ENCODE results near the gene UCP2. TPM values are rescaled to one million over a fixed set of nuclear protein-coding genes. Genes with fewer than 3 reads are reported as not detected.

Gene UCP2
- total RNA-seq, 2 experiments from 2014 or later, result 467 to 468 TPM

DNA sequence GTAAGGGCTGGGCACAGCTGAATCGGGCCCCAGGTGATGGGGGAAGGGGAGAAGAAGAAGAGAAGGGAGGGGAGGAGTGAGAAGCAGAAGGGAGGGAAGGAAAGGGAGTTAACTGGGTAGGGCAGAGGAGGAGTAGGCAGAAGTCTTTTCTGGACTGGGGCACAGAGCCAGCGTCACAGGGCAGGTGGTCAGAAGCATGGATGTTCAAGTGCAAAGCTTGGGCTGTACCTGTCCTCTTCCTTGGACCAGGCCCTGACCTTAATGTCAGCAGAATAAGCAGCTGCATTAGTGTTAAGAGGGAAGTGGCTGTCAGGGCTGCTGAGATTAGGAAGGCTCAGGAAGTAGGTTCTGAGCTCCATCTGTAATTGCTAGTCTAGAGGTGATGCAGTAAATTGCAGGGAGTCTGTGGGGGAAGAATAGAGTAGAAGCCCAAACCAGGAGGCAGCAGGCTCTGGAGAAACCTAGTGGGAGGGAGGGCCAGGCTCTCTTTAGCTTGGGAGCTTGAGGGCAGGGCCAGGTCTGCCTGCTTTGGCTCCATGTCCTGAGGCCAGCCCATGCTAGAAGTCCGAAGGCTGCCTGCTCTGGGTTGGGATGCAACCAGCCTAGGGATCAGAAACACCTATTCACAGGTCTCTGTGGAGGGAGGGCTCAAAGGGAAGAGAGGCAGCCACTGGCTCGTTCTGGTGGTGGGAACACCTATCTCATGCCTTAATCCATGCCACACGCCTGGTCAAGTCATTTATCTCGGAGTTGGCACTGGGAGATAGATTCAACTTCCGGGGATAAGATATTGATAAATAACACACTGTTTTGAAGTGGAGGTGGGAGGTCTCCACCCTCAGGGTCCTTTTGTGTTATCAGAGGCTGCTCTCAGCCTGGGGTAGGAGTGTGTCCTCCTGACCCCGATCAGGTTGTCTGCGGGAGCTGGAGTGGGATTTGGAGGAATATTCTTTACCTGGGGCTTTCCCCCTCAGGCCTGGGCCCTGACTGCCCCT, 28.0 kb upstream of the UCP2 start:
- no peaks in the 10 kb centered on the region for H3K27me3 ChIP-seq (ENCODE audit: control insufficient read depth in 1 of 2, insufficient read depth in 2 of 2, low read length in 2 of 2)
- H3K36me3 Mint-ChIP-seq (ENCODE audit: low read depth), result peaks cover 2% of the 10 kb centered on the region
- no peak overlapping the region for H3K4me3 ChIP-seq (ENCODE audit: low read length)
- ChIA-PET POLR2A (interaction anchor here (0.6 to 11.8 kb wide), 7 partner anchors 9 to 1459 kb away, joined by 3 to 111 read pairs (median 7); partner anchors contain the start of gene UCP2), CTCF (interaction anchor here (1.7 to 2.0 kb wide), 2 partner anchors 30 kb away, joined by 5 to 10 read pairs; no protein-coding TSS in a partner anchor)
- H3K9me3 ChIP-seq (ENCODE audit: control insufficient read depth in 1 of 2, insufficient read depth in 1 of 2, low read length in 2 of 2), result no peaks in the 10 kb centered on the region
- H3K9me3 Mint-ChIP-seq, result no peaks in the 10 kb centered on the region
- TF ChIP-seq, protein P1, sequence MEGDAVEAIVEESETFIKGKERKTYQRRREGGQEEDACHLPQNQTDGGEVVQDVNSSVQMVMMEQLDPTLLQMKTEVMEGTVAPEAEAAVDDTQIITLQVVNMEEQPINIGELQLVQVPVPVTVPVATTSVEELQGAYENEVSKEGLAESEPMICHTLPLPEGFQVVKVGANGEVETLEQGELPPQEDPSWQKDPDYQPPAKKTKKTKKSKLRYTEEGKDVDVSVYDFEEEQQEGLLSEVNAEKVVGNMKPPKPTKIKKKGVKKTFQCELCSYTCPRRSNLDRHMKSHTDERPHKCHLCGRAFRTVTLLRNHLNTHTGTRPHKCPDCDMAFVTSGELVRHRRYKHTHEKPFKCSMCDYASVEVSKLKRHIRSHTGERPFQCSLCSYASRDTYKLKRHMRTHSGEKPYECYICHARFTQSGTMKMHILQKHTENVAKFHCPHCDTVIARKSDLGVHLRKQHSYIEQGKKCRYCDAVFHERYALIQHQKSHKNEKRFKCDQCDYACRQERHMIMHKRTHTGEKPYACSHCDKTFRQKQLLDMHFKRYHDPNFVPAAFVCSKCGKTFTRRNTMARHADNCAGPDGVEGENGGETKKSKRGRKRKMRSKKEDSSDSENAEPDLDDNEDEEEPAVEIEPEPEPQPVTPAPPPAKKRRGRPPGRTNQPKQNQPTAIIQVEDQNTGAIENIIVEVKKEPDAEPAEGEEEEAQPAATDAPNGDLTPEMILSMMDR (IDR thresholded peaks at IDR 0.05), result no peak
- peak overlapping the region; percentile 92 for H3K27ac Mint-ChIP-seq
- H3K4me3 Mint-ChIP-seq, result peak overlapping the region; percentile 34
- H3K27me3 Mint-ChIP-seq, result no peaks in the 10 kb centered on the region
- peak overlapping the region; percentile 55 to 58 for H3K27ac ChIP-seq (ENCODE audit: low read depth in 1 of 2, low read length in 2 of 2)
- ATAC-seq (ENCODE audit: poor library complexity), result peak; percentile 24
- peaks cover 100% of the 10 kb centered on the region for H3K4me1 ChIP-seq (ENCODE audit: insufficient read depth, low read length)
- H3K36me3 ChIP-seq (ENCODE audit: insufficient read depth, low read length), result no peaks in the 10 kb centered on the region
- intact Hi-C loops (cut with DNase I, micrococcal nuclease), result loop anchor here in 1 of 2 experiments (2.0 kb wide), 1 partner anchor 16 kb away; no protein-coding TSS in a partner anchor
- peaks cover 92% of the 10 kb centered on the region for H3K4me1 Mint-ChIP-seq (ENCODE audit: low read depth)
- peak in 1 of 14 experiments; percentile 23 for DNase-seq

DNA sequence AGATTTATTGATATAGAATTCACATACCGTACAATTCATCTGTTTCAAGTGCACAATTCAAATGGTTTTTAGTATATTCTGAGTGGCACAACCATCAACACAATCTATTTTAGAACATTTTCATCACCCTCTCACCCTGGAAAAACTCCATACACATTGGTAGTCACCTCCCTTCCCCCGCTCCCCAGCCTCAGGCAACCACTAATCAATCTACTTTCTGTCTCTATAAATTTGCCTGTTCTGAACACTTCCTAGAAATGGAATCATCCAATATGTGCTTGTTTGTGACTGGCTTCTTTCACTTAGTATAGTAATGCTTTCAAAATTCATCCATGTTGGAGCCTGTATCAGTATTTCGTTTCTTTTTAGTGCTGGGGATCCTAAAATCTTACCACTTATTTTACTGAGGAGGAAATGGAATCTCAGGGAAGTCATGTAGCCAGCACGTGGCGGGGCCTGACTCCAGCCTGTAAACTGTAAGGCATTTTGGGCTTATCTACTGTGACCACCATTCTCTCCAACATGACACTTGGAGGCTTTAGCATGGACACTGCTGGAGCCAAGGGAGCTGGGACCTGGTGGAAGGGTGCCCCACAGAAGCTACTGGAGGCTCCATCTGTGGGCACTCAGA, 27.1 kb upstream of the UCP2 start:
- H3K36me3 ChIP-seq (ENCODE audit: insufficient read depth, low read length), result no peaks in the 10 kb centered on the region
- no peak overlapping the region for H3K27ac ChIP-seq (ENCODE audit: low read depth in 1 of 2, low read length in 2 of 2)
- peaks cover 92% of the 10 kb centered on the region for H3K4me1 Mint-ChIP-seq (ENCODE audit: low read depth)
- H3K4me1 ChIP-seq (ENCODE audit: insufficient read depth, low read length), result peaks cover 100% of the 10 kb centered on the region
- CTCF ChIA-PET, result interaction anchor here (2.0 kb wide), 1 partner anchor 29 kb away, joined by 5 read pairs; no protein-coding TSS in a partner anchor
- no peaks in the 10 kb centered on the region for H3K27me3 Mint-ChIP-seq
- ATAC-seq (ENCODE audit: poor library complexity) (no peak), DNase-seq (no peak)
- peak overlapping the region; percentile 0 for H3K4me3 Mint-ChIP-seq
- intact Hi-C loops (cut with DNase I, micrococcal nuclease), result loop anchor here in 1 of 2 experiments (2.0 kb wide), 1 partner anchor 15 kb away; no protein-coding TSS in a partner anchor
- TF ChIP-seq, protein P1 (IDR thresholded peaks at IDR 0.05), result no peak
- H3K27me3 ChIP-seq (ENCODE audit: control insufficient read depth in 1 of 2, insufficient read depth in 2 of 2, low read length in 2 of 2), result no peaks in the 10 kb centered on the region
- peak overlapping the region; percentile 92 for H3K27ac Mint-ChIP-seq
- no peaks in the 10 kb centered on the region for H3K9me3 Mint-ChIP-seq
- peaks cover 5% of the 10 kb centered on the region for H3K36me3 Mint-ChIP-seq (ENCODE audit: low read depth)
- no peaks in the 10 kb centered on the region for H3K9me3 ChIP-seq (ENCODE audit: control insufficient read depth in 1 of 2, insufficient read depth in 1 of 2, low read length in 2 of 2)
- no peak overlapping the region for H3K4me3 ChIP-seq (ENCODE audit: low read length)
- POLR2A ChIA-PET, result interaction anchor here (0.6 to 11.8 kb wide), 6 partner anchors 9 to 1460 kb away, joined by 3 to 111 read pairs (median 8); partner anchors contain the start of gene UCP2

DNA sequence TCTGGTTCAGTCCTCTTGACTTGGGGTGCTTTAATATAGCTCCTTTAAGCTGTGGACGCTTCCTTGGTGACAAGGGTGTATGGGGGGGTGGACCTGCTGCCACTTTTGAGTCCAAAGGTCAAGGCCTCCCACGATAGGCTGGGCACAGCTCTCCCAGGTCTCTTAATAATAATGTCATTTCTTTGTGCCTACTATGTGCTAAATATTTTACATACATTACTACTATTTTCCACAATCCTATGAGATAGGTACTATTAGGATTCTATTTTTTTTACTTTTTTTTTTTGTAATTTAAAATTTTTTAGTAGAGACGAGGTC, 26.5 kb upstream of the UCP2 start:
- no peak overlapping the region for H3K4me3 Mint-ChIP-seq
- intact Hi-C loops (cut with DNase I, micrococcal nuclease), result no loop called here
- H3K4me1 ChIP-seq (ENCODE audit: insufficient read depth, low read length), result peaks cover 100% of the 10 kb centered on the region
- no peaks in the 10 kb centered on the region for H3K27me3 Mint-ChIP-seq
- H3K9me3 Mint-ChIP-seq, result no peaks in the 10 kb centered on the region
- H3K27ac Mint-ChIP-seq, result peak overlapping the region; percentile 92
- peak overlapping the region in 1 of 2 donors; percentile 26 for H3K27ac ChIP-seq (ENCODE audit: low read depth in 1 of 2, low read length in 2 of 2)
- H3K4me1 Mint-ChIP-seq (ENCODE audit: low read depth), result peaks cover 92% of the 10 kb centered on the region
- ChIA-PET CTCF (interaction anchor here (2.0 kb wide), 1 partner anchor 29 kb away, joined by 5 read pairs; no protein-coding TSS in a partner anchor), POLR2A (interaction anchor here (1.7 to 2.2 kb wide), 3 partner anchors 14 to 36 kb away, joined by 9 to 11 read pairs (median 10); no protein-coding TSS in a partner anchor)
- no peak overlapping the region for H3K4me3 ChIP-seq (ENCODE audit: low read length)
- no peaks in the 10 kb centered on the region for H3K27me3 ChIP-seq (ENCODE audit: control insufficient read depth in 1 of 2, insufficient read depth in 2 of 2, low read length in 2 of 2)
- ATAC-seq (ENCODE audit: poor library complexity) (no peak), DNase-seq (no peak)
- no peaks in the 10 kb centered on the region for H3K9me3 ChIP-seq (ENCODE audit: control insufficient read depth in 1 of 2, insufficient read depth in 1 of 2, low read length in 2 of 2)
- H3K36me3 Mint-ChIP-seq (ENCODE audit: low read depth), result peaks cover 5% of the 10 kb centered on the region
- H3K36me3 ChIP-seq (ENCODE audit: insufficient read depth, low read length), result no peaks in the 10 kb centered on the region
- TF ChIP-seq, protein P1 (IDR thresholded peaks at IDR 0.05), result no peak

Measured in CD4-positive, alpha-beta T cell (primary cell).